Fibroblast of villous mesenchyme (primary cell): ENCODE measurements around the gene CTDSPL2. TPM values are rescaled to one million over a fixed set of nuclear protein-coding genes. Genes with fewer than 3 reads are reported as not detected.
"Not testable (repeated sequence)": the region's sequence is repeated elsewhere in the genome, so short reads cannot be mapped to it uniquely, and the experiment has no call there.

ENCODE experiments used
- DNase-seq: peaks from one replicate; pipeline ENCODE4 v3.0.0-alpha.2; 2010; ENCODE audit warnings: low read depth
- H3K4me3 ChIP-seq: 2 replicates; pipeline ENCODE4 v1.5.1; 2011; ENCODE audit warnings: low read depth, mild to moderate bottlenecking, low read length
- total RNA-seq: library from RNA; depleted of rRNA; stranded (reverse); fragments of >200 nt; gene quantifications from 2 replicates; pipeline ENCODE4 v1.2.3, GENCODE V29; 2012
- TF ChIP-seq, protein P1 (sequence below): IDR thresholded peaks from 2 replicates; pipeline ENCODE4 v1.5.1; 2012; ENCODE audit warnings: low read depth, mild to moderate bottlenecking, low read length; ENCODE audit not compliant: insufficient read depth

The CTDSPL2 gene
- total RNA-seq, 1 donor, result 57.9 TPM

DNA sequence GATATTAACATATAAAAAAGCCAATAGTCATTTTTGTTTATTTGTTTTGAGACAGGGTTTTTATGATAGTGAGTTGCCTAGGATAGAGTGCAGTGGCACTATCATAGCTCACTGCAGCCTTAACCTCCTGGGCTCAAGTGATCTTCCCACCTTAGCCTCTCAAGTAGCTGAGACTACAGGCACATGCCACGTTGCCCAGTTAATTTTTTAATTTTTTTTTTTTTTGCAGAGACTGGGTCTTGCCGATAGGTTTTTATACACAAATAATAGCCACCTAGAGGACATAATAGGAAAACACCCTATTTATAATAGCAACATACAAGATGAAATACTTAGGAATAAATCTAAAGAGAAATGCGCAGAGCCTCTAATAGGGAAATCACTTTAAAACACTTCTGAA is 122.8 kb downstream of the CTDSPL2 start:
- no peak overlapping the region for H3K4me3 ChIP-seq
- TF ChIP-seq, protein P1, sequence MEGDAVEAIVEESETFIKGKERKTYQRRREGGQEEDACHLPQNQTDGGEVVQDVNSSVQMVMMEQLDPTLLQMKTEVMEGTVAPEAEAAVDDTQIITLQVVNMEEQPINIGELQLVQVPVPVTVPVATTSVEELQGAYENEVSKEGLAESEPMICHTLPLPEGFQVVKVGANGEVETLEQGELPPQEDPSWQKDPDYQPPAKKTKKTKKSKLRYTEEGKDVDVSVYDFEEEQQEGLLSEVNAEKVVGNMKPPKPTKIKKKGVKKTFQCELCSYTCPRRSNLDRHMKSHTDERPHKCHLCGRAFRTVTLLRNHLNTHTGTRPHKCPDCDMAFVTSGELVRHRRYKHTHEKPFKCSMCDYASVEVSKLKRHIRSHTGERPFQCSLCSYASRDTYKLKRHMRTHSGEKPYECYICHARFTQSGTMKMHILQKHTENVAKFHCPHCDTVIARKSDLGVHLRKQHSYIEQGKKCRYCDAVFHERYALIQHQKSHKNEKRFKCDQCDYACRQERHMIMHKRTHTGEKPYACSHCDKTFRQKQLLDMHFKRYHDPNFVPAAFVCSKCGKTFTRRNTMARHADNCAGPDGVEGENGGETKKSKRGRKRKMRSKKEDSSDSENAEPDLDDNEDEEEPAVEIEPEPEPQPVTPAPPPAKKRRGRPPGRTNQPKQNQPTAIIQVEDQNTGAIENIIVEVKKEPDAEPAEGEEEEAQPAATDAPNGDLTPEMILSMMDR, result peak; percentile 45
- DNase-seq, result peak; percentile 41

DNA sequence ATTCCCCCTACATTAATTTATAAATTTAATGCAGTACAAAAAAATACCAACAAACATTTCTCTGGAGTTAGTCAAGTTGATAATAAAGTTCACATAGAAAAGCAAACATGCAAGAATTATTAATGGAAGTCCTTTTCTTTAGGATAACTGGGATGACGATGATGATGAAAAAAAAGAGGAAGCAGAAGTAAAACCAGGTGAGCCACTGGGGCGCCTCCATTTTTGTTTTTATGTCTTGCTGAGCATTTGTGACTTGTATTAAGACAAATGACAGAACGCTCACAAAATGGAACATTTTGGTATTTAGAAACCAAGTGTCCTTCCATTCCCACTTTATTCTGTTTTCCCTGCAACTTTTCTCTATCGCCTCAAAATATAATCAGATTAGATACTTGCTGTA is 123.3 kb downstream of the CTDSPL2 start:
- DNase-seq, result no peak
- no peak overlapping the region for H3K4me3 ChIP-seq
- TF ChIP-seq, protein P1, result no peak

DNA sequence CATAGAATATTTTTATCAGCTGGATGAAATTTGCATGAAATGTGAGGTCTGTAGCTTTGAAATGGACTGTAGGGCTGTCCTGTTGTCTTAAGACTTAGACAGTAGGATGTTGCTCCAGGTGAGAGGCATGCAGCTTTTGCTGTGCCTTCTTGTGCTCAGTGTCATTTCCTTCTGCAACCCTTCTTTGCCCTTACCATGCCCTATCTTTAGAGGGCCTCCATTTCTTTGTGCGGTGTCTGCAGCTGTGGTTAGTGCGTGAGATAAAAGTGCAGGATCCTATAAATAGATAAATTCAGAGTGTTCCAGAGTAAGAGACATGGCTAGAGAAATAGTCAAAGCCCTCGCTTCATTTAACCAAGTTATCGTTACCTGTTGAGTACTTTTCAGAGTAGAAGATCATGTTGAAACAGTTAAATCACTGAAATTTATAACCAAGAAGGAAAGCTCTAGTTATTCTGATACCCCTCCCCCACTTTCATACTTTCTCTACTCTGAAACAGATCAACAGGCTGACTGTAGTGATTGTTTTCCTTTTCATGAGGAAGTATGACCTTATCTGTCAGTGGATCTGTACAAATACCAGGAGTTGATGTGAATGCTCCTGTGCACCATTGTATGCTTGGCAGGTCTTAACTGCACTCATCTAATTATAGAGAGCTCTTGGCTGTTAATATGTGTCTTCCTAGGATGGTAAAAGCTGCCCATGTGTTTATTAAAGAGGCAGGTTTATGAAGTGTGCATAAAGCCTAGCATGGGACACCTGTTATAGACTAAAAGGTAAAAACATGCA is 127.7 kb downstream of the CTDSPL2 start:
- TF ChIP-seq, protein P1, result no peak
- no peak overlapping the region for H3K4me3 ChIP-seq
- peak; percentile 51 for DNase-seq

DNA sequence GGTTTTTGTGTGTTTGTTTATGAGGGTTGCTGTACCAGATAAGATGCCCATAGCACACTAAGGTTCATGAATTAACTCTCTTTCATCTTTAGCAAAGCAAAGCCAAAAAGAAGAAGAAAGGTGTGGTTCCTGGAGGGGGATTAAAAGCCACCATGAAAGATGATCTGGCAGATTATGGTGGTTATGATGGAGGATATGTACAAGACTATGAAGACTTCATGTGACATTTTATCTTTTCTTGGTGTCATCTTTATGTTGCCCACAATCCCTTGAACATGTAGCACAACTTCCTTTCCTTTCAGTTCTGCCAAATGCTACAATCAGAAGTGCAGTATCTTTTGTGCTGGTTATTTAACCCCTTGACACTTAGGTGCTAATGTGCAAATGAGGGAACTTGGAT is 133.5 kb downstream of the CTDSPL2 start:
- H3K4me3 ChIP-seq, DNase-seq: not testable (repeated sequence)

DNA sequence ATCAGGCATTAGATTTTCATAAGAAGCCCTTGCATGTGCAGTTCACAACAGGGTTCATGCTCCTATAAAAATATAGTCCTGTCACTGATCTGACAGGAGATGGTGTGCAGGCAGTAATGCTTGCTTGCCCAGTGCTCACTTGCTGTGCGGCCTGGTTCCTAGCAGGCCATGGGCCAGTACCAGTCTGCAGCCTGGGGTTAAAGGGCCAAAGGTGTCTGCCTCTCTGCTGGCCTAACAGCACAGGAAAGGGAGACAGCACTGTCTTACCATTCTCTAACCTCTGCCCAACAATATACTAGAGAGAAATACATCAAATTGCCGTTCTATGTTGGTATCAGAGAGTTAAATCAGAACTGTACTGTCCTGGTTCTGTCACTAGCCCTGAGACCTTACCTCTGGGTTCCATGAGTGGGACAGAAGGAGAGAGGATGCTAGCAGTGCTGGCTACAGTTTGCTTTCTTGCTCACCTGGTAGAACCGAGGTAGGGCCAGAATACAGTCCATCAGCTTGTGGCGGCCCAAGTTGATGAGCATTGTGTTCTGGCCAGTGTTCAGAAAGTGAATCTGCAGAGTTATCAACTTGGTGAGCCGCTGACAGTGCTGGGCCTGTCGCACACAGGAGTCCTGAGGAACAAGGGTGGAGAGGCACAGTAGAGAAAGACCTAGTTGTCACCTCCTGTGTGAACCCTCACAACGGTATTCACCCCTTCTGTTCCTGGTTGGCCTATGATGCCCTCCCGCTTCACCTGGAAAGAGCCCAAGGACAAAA is 138.1 kb downstream of the CTDSPL2 start:
- H3K4me3 ChIP-seq, result no peak overlapping the region
- DNase-seq, result no peak
- TF ChIP-seq, protein P1, result no peak

DNA sequence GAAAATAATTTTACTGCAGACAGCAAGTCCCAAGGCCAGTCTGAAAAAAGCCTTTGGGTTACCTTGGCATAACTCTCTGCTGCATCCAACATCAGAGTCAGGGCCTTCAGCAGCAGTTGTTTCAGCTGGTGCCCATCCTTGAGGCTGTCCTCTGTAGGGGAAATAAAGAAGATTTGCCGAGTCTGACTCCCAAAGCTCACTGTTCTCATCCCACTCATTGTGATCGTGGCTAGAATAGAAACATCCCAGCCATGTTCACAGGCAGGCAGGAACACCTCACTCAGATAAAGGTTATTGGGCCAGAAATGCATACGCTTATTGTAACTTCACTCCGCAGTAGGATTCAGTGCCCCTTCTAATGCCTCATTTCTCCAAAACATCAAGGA is 138.7 kb downstream of the CTDSPL2 start:
- no peak for DNase-seq
- no peak overlapping the region for H3K4me3 ChIP-seq
- TF ChIP-seq, protein P1, result no peak

DNA sequence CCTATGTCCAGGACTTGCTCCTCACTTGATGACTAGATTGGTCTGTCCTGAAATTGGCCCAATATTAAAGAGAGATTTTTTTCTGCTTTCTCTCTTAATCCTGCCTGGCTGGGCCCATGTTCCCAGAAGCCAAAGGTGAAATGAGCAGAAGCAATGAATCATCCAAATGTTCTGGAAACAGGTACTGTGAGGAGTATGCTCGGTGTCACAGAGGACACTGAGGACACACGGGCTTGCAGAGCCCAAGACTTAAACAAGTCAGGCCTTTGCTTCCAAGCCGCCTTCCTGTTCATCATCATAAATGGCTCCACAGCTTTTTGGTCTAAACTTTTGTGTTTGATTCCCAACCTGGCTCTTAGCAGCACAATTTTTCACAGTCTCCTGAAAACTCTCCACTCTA is 140.9 kb downstream of the CTDSPL2 start:
- H3K4me3 ChIP-seq, result no peak overlapping the region
- TF ChIP-seq, protein P1, result no peak
- DNase-seq, result no peak
